HepG2 (cell line): ENCODE results near the gene OR10H2. TPM values are rescaled to one million over a fixed set of nuclear protein-coding genes. Genes with fewer than 3 reads are reported as not detected.

Experiments
- CBFB ChIP-seq: sonication (generic); formaldehyde crosslinking; IDR thresholded peaks from 2 replicates; pipeline ENCODE4 v1.4.0; 2020; ENCODE audit warnings: missing genetic modification reagents
- FOXO1 ChIP-seq: sonication (generic); formaldehyde crosslinking; IDR thresholded peaks from 2 replicates; pipeline ENCODE4 v1.4.0; 2020; ENCODE audit warnings: missing genetic modification reagents
- FUBP1 ChIP-seq: sonication (generic); formaldehyde crosslinking; IDR thresholded peaks from 2 replicates; pipeline ENCODE4 v1.5.1; 2020; ENCODE audit warnings: missing genetic modification reagents, mild to moderate bottlenecking, borderline replicate concordance
- GMEB2 ChIP-seq: IDR thresholded peaks from 2 replicates; pipeline ENCODE4 v1.6.1; 2016; ENCODE audit warnings: missing biosample characterization, missing genetic modification reagents, low read depth
- GTF3A ChIP-seq: sonication (generic); formaldehyde crosslinking; conservative IDR thresholded peaks from 2 replicates; pipeline ENCODE4 v1.4.0; 2020; ENCODE audit warnings: mild to moderate bottlenecking, missing genetic modification reagents
- HOXA5 ChIP-seq: sonication (generic); formaldehyde crosslinking; IDR thresholded peaks from 2 replicates; pipeline ENCODE4 v1.4.0; 2020; ENCODE audit warnings: missing genetic modification reagents
- MAF1 ChIP-seq: sonication (generic); formaldehyde crosslinking; IDR thresholded peaks from 2 replicates; pipeline ENCODE4 v1.5.0; 2020; ENCODE audit warnings: missing genetic modification reagents, borderline replicate concordance
- MBD4 ChIP-seq: IDR thresholded peaks from 2 replicates; pipeline ENCODE4 v1.6.1; 2012; ENCODE audit warnings: low read length, inconsistent platforms, borderline replicate concordance
- PHF8 ChIP-seq: sonication (generic); formaldehyde crosslinking; IDR thresholded peaks from 2 replicates; pipeline ENCODE4 v1.5.0; 2020; ENCODE audit warnings: missing genetic modification reagents
- PRPF4 ChIP-seq: fragments of 200-400 bp; formaldehyde crosslinking; IDR thresholded peaks from 2 replicates; pipeline ENCODE4 v1.6.1; 2016; ENCODE audit warnings: low read length, low read depth; ENCODE audit not compliant: poor library complexity, severe bottlenecking
- RARA ChIP-seq: IDR thresholded peaks from 2 replicates; pipeline ENCODE4 v1.6.1; 2016; ENCODE audit warnings: missing genetic modification reagents, missing compliant biosample characterization
- SSRP1 ChIP-seq: IDR thresholded peaks from 2 replicates; pipeline ENCODE4 v1.6.1; 2016; ENCODE audit warnings: control low read depth
- STAT6 ChIP-seq: sonication (generic); formaldehyde crosslinking; IDR thresholded peaks from 2 replicates; pipeline ENCODE4 v1.4.0; 2020; ENCODE audit warnings: missing genetic modification reagents, mild to moderate bottlenecking, borderline replicate concordance
- TEAD2 ChIP-seq: sonication (generic); formaldehyde crosslinking; IDR thresholded peaks from 2 replicates; pipeline ENCODE4 v1.9.0; 2021; ENCODE audit warnings: missing genetic modification reagents
- THYN1 ChIP-seq: sonication (generic); formaldehyde crosslinking; IDR thresholded peaks from 2 replicates; pipeline ENCODE4 v1.8.1; 2023; ENCODE audit warnings: low read depth, mild to moderate bottlenecking, moderate library complexity, missing genetic modification reagents, borderline replicate concordance
- ZC3H13 ChIP-seq: sonication (generic); formaldehyde crosslinking; IDR thresholded peaks from 2 replicates; pipeline ENCODE4 v1.8.1; 2023; ENCODE audit warnings: mild to moderate bottlenecking, missing genetic modification reagents, moderate library complexity
- ZNF354B ChIP-seq: sonication (generic); formaldehyde crosslinking; IDR thresholded peaks from 2 replicates; pipeline ENCODE4 v1.8.0; 2022; ENCODE audit warnings: mild to moderate bottlenecking, missing genetic modification reagents
- ZNF484 ChIP-seq: sonication (generic); formaldehyde crosslinking; IDR thresholded peaks from 2 replicates; pipeline ENCODE4 v1.5.1; 2020; ENCODE audit warnings: mild to moderate bottlenecking, low read depth, missing genetic modification reagents, borderline replicate concordance
- ZNF660 ChIP-seq: sonication (generic); formaldehyde crosslinking; IDR thresholded peaks from 2 replicates; pipeline ENCODE4 v1.5.1; 2020; ENCODE audit warnings: mild to moderate bottlenecking, low read depth, missing genetic modification reagents, borderline replicate concordance
- ZNF839 ChIP-seq: sonication (generic); formaldehyde crosslinking; IDR thresholded peaks from 2 replicates; pipeline ENCODE4 v1.4.0; 2020; ENCODE audit warnings: missing genetic modification reagents, mild to moderate bottlenecking, borderline replicate concordance
- polyA plus RNA-seq, 8 experiments: library from polyadenylated mRNA; depleted of rRNA in 3 of 8; stranded (reverse) in 7 of 8; unstranded in 1 of 8; fragments of >200 nt; fragmentation: Illumina TruSeq in 4 of 8; extraction: Trizol in 4 of 8; gene quantifications; 2 replicates each; pipeline versions ENCODE4 v1.2.1 to v1.2.3, GENCODE V29; 2011 to 2016; ENCODE audit warnings: low read depth in 4 of 8, missing spikeins in 1 of 8, mixed read lengths in 1 of 8; ENCODE audit not compliant: insufficient read depth in 1 of 8
- total RNA-seq, 5 experiments: library from RNA; depleted of rRNA; stranded (reverse); fragments of >200 nt; fragmentation: Illumina TruSeq; extraction: Trizol; gene quantifications; 2 replicates each; pipeline ENCODE4 v1.2.3, GENCODE V29; 2016; ENCODE audit warnings: low read depth in 1 of 5

Gene OR10H2
- total and polyA plus RNA-seq, 2 of the 13 experiments (the other 11 are each of a cell fraction or from before 2014, with no cell fraction given): not detected

- TF ChIP-seq FUBP1: no peak
- no peak for TF ChIP-seq PRPF4
- TF ChIP-seq STAT6 (CRISPR knock-in tag): no peak; the same call in 1 of the 2 replicates
- TF ChIP-seq ZNF660 (CRISPR knock-in tag): no peak
- TF ChIP-seq GTF3A (CRISPR knock-in tag): no peak
- no peak for TF ChIP-seq ZNF484 (CRISPR knock-in tag)
- TF ChIP-seq PHF8: no peak
- TF ChIP-seq HOXA5 (CRISPR knock-in tag): 0 out of 2 replicates have a peak, but pooled peaks have one; percentile 37
- TF ChIP-seq MAF1: no peak
- TF ChIP-seq RARA (CRISPR knock-in tag): peak; percentile 56
- TF ChIP-seq CBFB (CRISPR knock-in tag): no peak
- TF ChIP-seq GMEB2 (CRISPR knock-in tag): no peak
- TF ChIP-seq FOXO1 (CRISPR knock-in tag): no peak; the same call in 1 of the 2 replicates
- no peak for TF ChIP-seq THYN1 (CRISPR knock-in tag)
- no peak for TF ChIP-seq ZNF839 (CRISPR knock-in tag)
- TF ChIP-seq ZC3H13: no peak
- no peak for TF ChIP-seq SSRP1 (CRISPR knock-in tag)
- TF ChIP-seq MBD4: no peak
- no peak for TF ChIP-seq ZNF354B
- no peak for TF ChIP-seq TEAD2 (CRISPR knock-in tag)
These were observed 47.1 kb upstream of the OR10H2 start (continued) for GRCh38 chr19:15680478-15681322.
